OCI-LY7 (cell line): ENCODE data around the gene KCNC1. TPM values are rescaled to one million over a fixed set of nuclear protein-coding genes. Genes with fewer than 3 reads are reported as not detected.

Source experiments
- BruUV-seq: library from RNA; stranded (reverse); fragments of 400-500 nt; replicated peaks from 2 replicates; lab custom pipeline; 2021; lab: Mats Ljungman, UMichigan
- CTCF ChIA-PET: fragments of 300-600 bp; sonication (Branson Sonifier 250); formaldehyde crosslinking; loops from one replicate; lab custom pipeline; 2022; ENCODE audit warnings: antibody characterized with exemption; ENCODE audit not compliant: unreplicated experiment; lab: Charles Lee
- POLR2A ChIA-PET: fragments of 300-600 bp; sonication (Branson Sonifier 250); formaldehyde crosslinking; loops from one replicate; lab custom pipeline; 2022; ENCODE audit warnings: antibody characterized with exemption; lab: Charles Lee
- DNase-seq: peaks from one replicate; pipeline ENCODE4 v3.0.0-alpha.2; 2015; ENCODE audit warnings: low spot score
- H2AFZ ChIP-seq: fragments of 200-600 bp; sonication (generic), shearing (Covaris generic); 2 replicates; pipeline ENCODE4 v1.6.1; 2014; ENCODE audit warnings: mild to moderate bottlenecking, antibody characterized with exemption, low read length, moderate library complexity
- H3K27ac ChIP-seq: fragments of 200-600 bp; sonication (generic); 2 replicates; pipeline ENCODE4 v1.5.1; 2014; ENCODE audit warnings: mixed run types, low read depth, mild to moderate bottlenecking, moderate library complexity, low read length, inconsistent platforms; ENCODE audit not compliant: poor library complexity, severe bottlenecking
- H3K36me3 ChIP-seq: fragments of 200-600 bp; sonication (generic); 2 replicates; pipeline ENCODE4 v1.6.1; 2014; ENCODE audit warnings: mild to moderate bottlenecking, antibody characterized with exemption, low read length, moderate library complexity, mixed read lengths; ENCODE audit not compliant: insufficient read depth
- H3K4me1 ChIP-seq: fragments of 200-600 bp; sonication (generic); 2 replicates; pipeline ENCODE4 v1.5.1; 2014; ENCODE audit warnings: mild to moderate bottlenecking, low read length; ENCODE audit not compliant: insufficient read depth, poor library complexity, severe bottlenecking
- H3K4me2 ChIP-seq: fragments of 200-600 bp; sonication (generic); 2 replicates; pipeline ENCODE4 v1.6.1; 2014; ENCODE audit warnings: mild to moderate bottlenecking, low read length
- H3K4me3 ChIP-seq: fragments of 200-600 bp; sonication (generic); 2 replicates; pipeline ENCODE4 v1.5.1; 2014; ENCODE audit warnings: mild to moderate bottlenecking, low read depth, low read length; ENCODE audit not compliant: poor library complexity, severe bottlenecking
- H3K79me2 ChIP-seq: fragments of 200-600 bp; sonication (generic); 2 replicates; pipeline ENCODE4 v1.6.1; 2016; ENCODE audit warnings: low read depth, mild to moderate bottlenecking, low read length, moderate library complexity, mixed read lengths; ENCODE audit not compliant: insufficient read depth
- H3K9me2 ChIP-seq: fragments of 200-600 bp; sonication (generic); 2 replicates; pipeline ENCODE4 v1.6.1; 2016; ENCODE audit warnings: mild to moderate bottlenecking, low read length, mixed read lengths; ENCODE audit not compliant: insufficient read depth
- H3K9me3 ChIP-seq: fragments of 200-600 bp; sonication (generic); 2 replicates; pipeline ENCODE4 v1.6.1; 2014; ENCODE audit warnings: mild to moderate bottlenecking, mixed run types, low read length, mixed read lengths
- H4K20me1 ChIP-seq: fragments of 200-600 bp; sonication (generic); 2 replicates; pipeline ENCODE4 v1.6.1; 2014; ENCODE audit warnings: mild to moderate bottlenecking, antibody characterized with exemption, low read length, moderate library complexity, mixed read lengths; ENCODE audit not compliant: insufficient read depth
- EZH2phosphoT487 ChIP-seq: fragments of 200-600 bp; sonication (generic); IDR thresholded peaks from 2 replicates; pipeline ENCODE4 v1.6.1; 2018; ENCODE audit warnings: low read depth, borderline replicate concordance, mild to moderate bottlenecking, mixed run types, antibody characterized with exemption, low read length, moderate library complexity, mixed read lengths
- intact Hi-C: fragments of 100-400 bp; cut with micrococcal nuclease; formaldehyde crosslinking; loops from one replicate; pipeline ENCODE4 v1.10.0; 2022; ENCODE audit not compliant: unreplicated experiment
- total RNA-seq, 2 experiments: library from RNA; depleted of rRNA in 1 of 2; stranded (reverse); fragments of >200 nt in 1 of 2; shearing (Covaris generic) in 1 of 2; gene quantifications; 2 replicates each; pipeline ENCODE4 v1.2.3, GENCODE V29; 2014 to 2022
- TF ChIP-seq, protein P1 (sequence below): fragments of 200-600 bp; sonication (generic); conservative IDR thresholded peaks from 2 replicates; pipeline ENCODE4 v1.5.1; 2014; ENCODE audit warnings: mild to moderate bottlenecking, antibody characterized with exemption, low read length, moderate library complexity, mixed read lengths

KCNC1 gene
- total RNA-seq, 2 experiments from 2014 or later: not detected

DNA sequence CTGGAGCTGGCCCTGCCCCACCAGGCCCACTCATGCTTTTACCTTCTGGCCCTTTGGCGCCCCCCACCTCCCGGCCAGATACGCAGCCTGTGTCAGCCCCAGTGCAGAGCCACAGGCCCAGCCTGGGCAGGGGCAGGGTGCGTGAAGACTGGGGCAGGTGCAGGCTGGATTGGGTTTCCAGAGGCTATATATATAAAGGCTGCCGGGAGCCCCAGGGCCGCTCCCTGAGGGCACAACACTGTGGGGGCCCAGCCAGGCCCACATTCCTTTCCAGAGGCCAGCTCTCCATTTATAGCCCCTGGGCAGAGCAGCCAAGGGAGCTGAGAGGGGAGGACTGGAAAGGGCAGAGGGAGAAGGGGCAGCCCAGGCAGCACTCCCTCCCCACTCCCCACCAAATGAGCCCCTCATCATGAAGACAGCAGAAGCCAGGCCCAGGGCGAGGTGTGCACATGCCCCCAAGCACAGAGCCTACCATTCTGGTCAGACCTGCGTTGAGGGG, 20.2 kb upstream of the KCNC1 start:
- Histone ChIP-seq H3K9me2 (no peaks in the 10 kb centered on the region), H3K4me3 (no peak overlapping the region), H3K79me2 (no peaks in the 10 kb centered on the region), H3K4me2 (no peak overlapping the region), H4K20me1 (no peaks in the 10 kb centered on the region), H3K4me1 (no peaks in the 10 kb centered on the region), H3K27ac (no peak overlapping the region), H3K9me3 (no peaks in the 10 kb centered on the region), H2AFZ (no peak overlapping the region), H3K36me3 (no peaks in the 10 kb centered on the region)
- BruUV-seq: no TSS peak
- ChIA-PET POLR2A (interaction anchor here (0.6 kb wide), 1 partner anchor 1118 kb away, joined by 4 read pairs; no protein-coding TSS in a partner anchor), CTCF (no interaction called here)
- intact Hi-C loops: no loop called here
- TF ChIP-seq, protein P1, sequence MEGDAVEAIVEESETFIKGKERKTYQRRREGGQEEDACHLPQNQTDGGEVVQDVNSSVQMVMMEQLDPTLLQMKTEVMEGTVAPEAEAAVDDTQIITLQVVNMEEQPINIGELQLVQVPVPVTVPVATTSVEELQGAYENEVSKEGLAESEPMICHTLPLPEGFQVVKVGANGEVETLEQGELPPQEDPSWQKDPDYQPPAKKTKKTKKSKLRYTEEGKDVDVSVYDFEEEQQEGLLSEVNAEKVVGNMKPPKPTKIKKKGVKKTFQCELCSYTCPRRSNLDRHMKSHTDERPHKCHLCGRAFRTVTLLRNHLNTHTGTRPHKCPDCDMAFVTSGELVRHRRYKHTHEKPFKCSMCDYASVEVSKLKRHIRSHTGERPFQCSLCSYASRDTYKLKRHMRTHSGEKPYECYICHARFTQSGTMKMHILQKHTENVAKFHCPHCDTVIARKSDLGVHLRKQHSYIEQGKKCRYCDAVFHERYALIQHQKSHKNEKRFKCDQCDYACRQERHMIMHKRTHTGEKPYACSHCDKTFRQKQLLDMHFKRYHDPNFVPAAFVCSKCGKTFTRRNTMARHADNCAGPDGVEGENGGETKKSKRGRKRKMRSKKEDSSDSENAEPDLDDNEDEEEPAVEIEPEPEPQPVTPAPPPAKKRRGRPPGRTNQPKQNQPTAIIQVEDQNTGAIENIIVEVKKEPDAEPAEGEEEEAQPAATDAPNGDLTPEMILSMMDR: no peak
- no peak for TF ChIP-seq EZH2phosphoT487
- no peak for DNase-seq

DNA sequence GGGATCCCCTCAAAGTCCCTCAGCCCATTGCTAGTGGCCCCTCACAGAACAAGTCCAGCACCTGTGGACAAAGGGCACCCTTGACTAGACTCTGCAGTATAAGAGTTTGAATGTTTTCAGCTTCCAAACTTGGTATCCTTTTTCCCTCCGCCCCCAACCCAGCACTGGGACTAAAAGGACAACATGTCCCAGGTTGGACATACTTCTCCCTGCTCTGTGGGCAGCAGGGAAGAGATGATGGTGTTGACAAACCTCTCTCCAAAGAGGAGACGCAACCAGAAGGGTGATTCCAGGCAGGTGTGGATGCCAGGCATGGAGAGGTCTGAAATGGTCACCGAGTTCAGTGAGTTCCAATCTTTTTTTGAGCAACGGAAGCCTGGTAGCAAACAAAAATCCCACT, 19.7 kb upstream of the KCNC1 start:
- intact Hi-C loops: no loop called here

DNA sequence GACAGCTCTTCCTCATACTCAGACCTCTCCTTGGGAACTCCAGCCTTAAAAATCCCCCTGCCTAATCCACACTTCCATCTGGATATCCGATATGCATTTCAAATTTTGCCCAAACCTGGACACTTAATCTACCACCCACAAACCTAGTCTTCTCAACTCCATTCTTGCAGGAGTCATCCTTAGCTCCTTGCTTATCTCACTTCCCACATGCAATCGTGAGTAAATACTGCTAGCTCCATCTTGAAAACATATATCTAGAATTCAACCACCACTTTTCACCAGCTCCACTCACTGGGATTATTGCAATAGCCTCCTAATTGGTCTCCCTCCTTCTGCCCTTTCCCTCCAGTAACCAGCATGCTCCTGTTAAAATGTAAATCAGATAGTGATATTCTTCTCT, 17.8 kb upstream of the KCNC1 start:
- H2AFZ ChIP-seq: no peak overlapping the region
- H3K9me2 ChIP-seq: no peaks in the 10 kb centered on the region
- H4K20me1 ChIP-seq: no peaks in the 10 kb centered on the region
- H3K9me3 ChIP-seq: no peaks in the 10 kb centered on the region
- no peak overlapping the region for H3K27ac ChIP-seq
- H3K4me2 ChIP-seq: no peak overlapping the region
- no peaks in the 10 kb centered on the region for H3K79me2 ChIP-seq
- POLR2A ChIA-PET: no interaction called here
- H3K4me1 ChIP-seq: no peaks in the 10 kb centered on the region
- DNase-seq: no peak
- TF ChIP-seq, protein P1: no peak
- no peak for TF ChIP-seq EZH2phosphoT487
- CTCF ChIA-PET: no interaction called here
- no TSS peak for BruUV-seq
- intact Hi-C loops: no loop called here
- no peaks in the 10 kb centered on the region for H3K36me3 ChIP-seq
- no peak overlapping the region for H3K4me3 ChIP-seq

More for the DNA sequence above, 19.7 kb upstream of the KCNC1 start:
- no peaks in the 10 kb centered on the region for H3K4me1 ChIP-seq
- H3K36me3 ChIP-seq: no peaks in the 10 kb centered on the region
- H3K9me3 ChIP-seq: no peaks in the 10 kb centered on the region
- TF ChIP-seq EZH2phosphoT487: no peak
- TF ChIP-seq, protein P1: no peak
- H4K20me1 ChIP-seq: no peaks in the 10 kb centered on the region
- ChIA-PET CTCF (no interaction called here), POLR2A (no interaction called here)
- H3K79me2 ChIP-seq: no peaks in the 10 kb centered on the region
- no TSS peak for BruUV-seq
- no peaks in the 10 kb centered on the region for H3K9me2 ChIP-seq
- no peak overlapping the region for H2AFZ ChIP-seq
- H3K27ac ChIP-seq: no peak overlapping the region
- no peak for DNase-seq
- H3K4me2 ChIP-seq: no peak overlapping the region
- H3K4me3 ChIP-seq: no peak overlapping the region
